ENCODE data around the gene FHIT.

DNA sequence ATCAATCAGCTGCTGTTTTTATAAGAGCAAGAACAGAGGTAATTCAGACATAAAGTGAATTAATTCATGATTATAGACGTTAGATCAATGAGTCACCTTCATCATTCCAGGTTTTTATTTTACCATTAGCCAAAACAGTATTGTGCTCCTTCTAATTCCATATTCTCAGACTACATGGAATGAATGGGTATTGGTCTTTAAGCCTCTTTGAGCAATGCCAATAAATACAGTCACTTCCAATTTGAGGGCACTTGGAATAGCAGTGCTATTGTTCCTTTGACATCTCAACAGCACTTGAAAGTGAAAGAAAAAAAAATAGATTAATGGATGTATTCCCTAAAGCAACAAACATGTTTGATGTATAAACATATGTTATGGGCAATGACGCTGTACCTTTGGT is 1370.5 kb downstream of the FHIT start:
- TF ChIP-seq POLR2A (IDR thresholded peaks at IDR 0.05) = no peak
- TF ChIP-seq, protein P1, sequence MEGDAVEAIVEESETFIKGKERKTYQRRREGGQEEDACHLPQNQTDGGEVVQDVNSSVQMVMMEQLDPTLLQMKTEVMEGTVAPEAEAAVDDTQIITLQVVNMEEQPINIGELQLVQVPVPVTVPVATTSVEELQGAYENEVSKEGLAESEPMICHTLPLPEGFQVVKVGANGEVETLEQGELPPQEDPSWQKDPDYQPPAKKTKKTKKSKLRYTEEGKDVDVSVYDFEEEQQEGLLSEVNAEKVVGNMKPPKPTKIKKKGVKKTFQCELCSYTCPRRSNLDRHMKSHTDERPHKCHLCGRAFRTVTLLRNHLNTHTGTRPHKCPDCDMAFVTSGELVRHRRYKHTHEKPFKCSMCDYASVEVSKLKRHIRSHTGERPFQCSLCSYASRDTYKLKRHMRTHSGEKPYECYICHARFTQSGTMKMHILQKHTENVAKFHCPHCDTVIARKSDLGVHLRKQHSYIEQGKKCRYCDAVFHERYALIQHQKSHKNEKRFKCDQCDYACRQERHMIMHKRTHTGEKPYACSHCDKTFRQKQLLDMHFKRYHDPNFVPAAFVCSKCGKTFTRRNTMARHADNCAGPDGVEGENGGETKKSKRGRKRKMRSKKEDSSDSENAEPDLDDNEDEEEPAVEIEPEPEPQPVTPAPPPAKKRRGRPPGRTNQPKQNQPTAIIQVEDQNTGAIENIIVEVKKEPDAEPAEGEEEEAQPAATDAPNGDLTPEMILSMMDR (IDR thresholded peaks at IDR 0.05) = no peak

Measured in ovary (tissue), 3 donors.